Naive thymus-derived CD4-positive, alpha-beta T cell (primary cell): ENCODE data around the gene BCL7B. TPM values are rescaled to one million over a fixed set of nuclear protein-coding genes. Genes with fewer than 3 reads are reported as not detected.
"Not testable (repeated sequence)": the region's sequence is repeated elsewhere in the genome, so short reads cannot be mapped to it uniquely, and the experiment has no call there.

ENCODE experiments used
- ATAC-seq: fragments of 150-1000 bp; cut with Tn5 transposase; 2 replicates; pipeline ENCODE4 v1.10.0; 2021; ENCODE audit warnings: mild to moderate bottlenecking, moderate library complexity
- CTCF ChIA-PET: fragments of 350-600 bp; sonication (Branson Sonifier 250); formaldehyde crosslinking; loops from one replicate; lab custom pipeline; 2021; ENCODE audit warnings: antibody characterized with exemption; lab: Charles Lee
- POLR2A ChIA-PET: fragments of 350-600 bp; sonication (Branson Sonifier 250); formaldehyde crosslinking; loops from one replicate; lab custom pipeline; 2021; ENCODE audit warnings: antibody characterized with exemption, inconsistent platforms; lab: Charles Lee
- DNase-seq, 9 donors: peaks; one replicate each; pipeline versions ENCODE4 v3.0.0 to v3.0.0-alpha.2; 2020 to 2022; ENCODE audit warnings: mixed read lengths in 1 of 9
- H3K27ac ChIP-seq: one replicate; pipeline ENCODE4 v1.7.0; 2013; ENCODE audit warnings: mild to moderate bottlenecking, low read depth, low read length, moderate library complexity
- H3K27me3 ChIP-seq, 2 donors: one replicate each; pipeline ENCODE4 v1.7.0; 2013; ENCODE audit warnings: low read length in 2 of 2, mild to moderate bottlenecking in 2 of 2, moderate library complexity in 2 of 2; ENCODE audit not compliant: control insufficient read depth in 2 of 2, insufficient read depth in 2 of 2
- H3K36me3 ChIP-seq, 3 experiments: 1 replicate in 2 of 3; 2 replicates in 1 of 3; pipeline ENCODE4 v1.7.0; 2013; ENCODE audit warnings: low read length in 3 of 3, mild to moderate bottlenecking in 3 of 3, moderate library complexity in 1 of 3; ENCODE audit not compliant: insufficient read depth in 3 of 3, control insufficient read depth in 2 of 3
- H3K4me1 ChIP-seq, 2 donors: one replicate each; pipeline ENCODE4 v1.7.0; 2013; ENCODE audit warnings: low read length in 2 of 2, mild to moderate bottlenecking in 2 of 2, moderate library complexity in 1 of 2; ENCODE audit not compliant: control insufficient read depth in 2 of 2, insufficient read depth in 2 of 2
- H3K4me3 ChIP-seq: 2 replicates; pipeline ENCODE4 v1.7.0; 2013; ENCODE audit warnings: mild to moderate bottlenecking, low read length
- H3K9me3 ChIP-seq, 3 experiments: 1 replicate in 2 of 3; 2 replicates in 1 of 3; pipeline ENCODE4 v1.7.0; 2013; ENCODE audit warnings: low read length in 3 of 3; ENCODE audit not compliant: control insufficient read depth in 2 of 3
- H3K27ac Mint-ChIP-seq, 9 donors: one replicate each; pipeline ENCODE4 v1.8.0; 2020 to 2022; ENCODE audit warnings: mixed read lengths in 9 of 9, mild to moderate bottlenecking in 8 of 9, moderate library complexity in 5 of 9, inconsistent platforms in 2 of 9
- H3K27me3 Mint-ChIP-seq, 5 donors: one replicate each; pipeline ENCODE4 v1.8.0; 2021 to 2022; ENCODE audit warnings: mixed read lengths in 5 of 5, mild to moderate bottlenecking in 1 of 5
- H3K36me3 Mint-ChIP-seq, 5 donors: one replicate each; pipeline ENCODE4 v1.8.0; 2020 to 2022; ENCODE audit warnings: mixed read lengths in 5 of 5, mild to moderate bottlenecking in 3 of 5, inconsistent platforms in 1 of 5
- H3K4me1 Mint-ChIP-seq, 7 donors: one replicate each; pipeline ENCODE4 v1.8.0; 2020 to 2022; ENCODE audit warnings: mixed read lengths in 7 of 7, mild to moderate bottlenecking in 3 of 7, inconsistent platforms in 1 of 7
- H3K4me3 Mint-ChIP-seq, 10 donors: one replicate each; pipeline ENCODE4 v1.8.0; 2020 to 2022; ENCODE audit warnings: mild to moderate bottlenecking in 10 of 10, mixed read lengths in 10 of 10, moderate library complexity in 6 of 10, inconsistent platforms in 2 of 10
- H3K9me3 Mint-ChIP-seq, 11 donors: one replicate each; pipeline ENCODE4 v1.8.0; 2020 to 2022; ENCODE audit warnings: mixed read lengths in 11 of 11, mild to moderate bottlenecking in 4 of 11, inconsistent platforms in 1 of 11, moderate library complexity in 1 of 11
- intact Hi-C, 2 donors: fragments of 100-400 bp; cut with micrococcal nuclease; formaldehyde crosslinking; loops; one replicate each; pipeline ENCODE4 v1.15.1; 2023
- polyA plus RNA-seq, 2 donors: library from polyadenylated mRNA; unstranded; fragments of 300-500 nt; fragmentation: Illumina TruSeq; gene quantifications; one replicate each; pipeline ENCODE4 v1.2.3, GENCODE V29; 2021
- total RNA-seq, 6 experiments: library from RNA in 5 of 6; stranded (reverse) in 5 of 6; gene quantifications; 1 replicate in 5 of 6; 2 replicates in 1 of 6; pipeline ENCODE4 v1.2.3 and lab custom pipeline; 2021 to 2026

The BCL7B gene
- total and polyA plus RNA-seq, 7 experiments from 2014 or later = 57.3 to 118 (median 80.5) TPM

DNA sequence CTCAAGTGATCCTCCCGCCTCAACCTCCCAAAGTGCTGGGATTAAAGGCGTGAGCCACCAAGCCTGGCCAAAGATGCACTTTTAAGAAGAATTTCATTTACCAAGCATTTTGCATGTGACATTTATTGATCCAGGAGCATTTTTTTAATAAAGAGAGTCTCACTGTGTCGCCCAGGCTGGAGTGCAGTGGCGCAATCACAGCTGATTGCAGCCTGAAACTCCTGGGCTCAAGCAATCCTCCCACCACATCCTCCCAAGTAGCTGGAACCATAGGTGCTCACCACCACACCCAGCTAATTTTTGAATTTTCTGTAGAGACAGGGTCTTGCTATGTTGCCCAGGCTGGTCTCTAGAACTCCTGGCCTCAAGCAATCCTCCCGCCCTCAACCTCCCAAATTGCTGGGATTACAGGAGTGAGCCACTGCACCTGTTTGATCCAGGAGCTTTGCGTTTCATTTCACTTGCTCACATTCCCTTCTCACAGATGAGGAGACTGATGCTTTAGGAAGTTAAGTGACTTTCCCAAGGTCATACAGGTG lies 25.2 kb upstream of the BCL7B start:
- Histone ChIP-seq H3K27ac (no peak overlapping the region), H3K9me3 (no peaks in the 10 kb centered on the region), H3K27me3 (no peaks in the 10 kb centered on the region), H3K4me3 (no peak overlapping the region), H3K36me3 (peaks cover 0 to 4% (median 0%) of the 10 kb centered on the region in 3 experiments), H3K4me1 (peaks cover under 1 to 1% of the 10 kb centered on the region in 2 donors)
- no peaks in the 10 kb centered on the region for H3K9me3 Mint-ChIP-seq
- no peaks in the 10 kb centered on the region for H3K27me3 Mint-ChIP-seq
- H3K27ac Mint-ChIP-seq = no peak overlapping the region
- H3K4me1 Mint-ChIP-seq = peaks cover 13 to 20% (median 16%) of the 10 kb centered on the region in 7 donors
- H3K4me3 Mint-ChIP-seq = no peak overlapping the region
- CTCF ChIA-PET = no interaction called here
- H3K36me3 Mint-ChIP-seq = peaks cover 0 to 1% (median 0%) of the 10 kb centered on the region in 5 donors
- no peak for DNase-seq
- intact Hi-C loops = no loop called here
- POLR2A ChIA-PET = no interaction called here
- ATAC-seq = no peak

DNA sequence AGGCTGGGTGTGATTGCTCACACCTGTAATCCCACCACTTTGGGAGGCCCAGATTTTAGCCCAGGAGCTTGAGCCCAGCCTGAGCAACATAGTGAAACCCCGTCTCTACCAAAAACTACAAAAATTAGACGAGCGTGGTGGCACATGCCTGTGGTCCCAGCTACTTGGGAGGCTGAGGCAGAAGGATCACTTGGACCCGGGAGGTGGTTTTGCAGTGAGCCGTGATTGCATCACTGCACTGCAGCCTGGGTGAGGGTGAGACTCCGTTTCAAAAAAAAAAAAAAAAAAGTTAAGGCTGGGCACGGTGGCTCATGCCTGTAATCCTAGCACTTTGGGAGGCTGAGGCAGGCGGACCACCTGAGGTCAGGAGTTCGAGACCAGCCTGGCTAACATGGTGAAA lies 23.5 kb upstream of the BCL7B start:
- H3K36me3 Mint-ChIP-seq, H3K27me3 Mint-ChIP-seq: not testable (repeated sequence)
- H3K4me1 Mint-ChIP-seq = peaks cover 14 to 32% (median 25%) of the 10 kb centered on the region in 7 donors

DNA sequence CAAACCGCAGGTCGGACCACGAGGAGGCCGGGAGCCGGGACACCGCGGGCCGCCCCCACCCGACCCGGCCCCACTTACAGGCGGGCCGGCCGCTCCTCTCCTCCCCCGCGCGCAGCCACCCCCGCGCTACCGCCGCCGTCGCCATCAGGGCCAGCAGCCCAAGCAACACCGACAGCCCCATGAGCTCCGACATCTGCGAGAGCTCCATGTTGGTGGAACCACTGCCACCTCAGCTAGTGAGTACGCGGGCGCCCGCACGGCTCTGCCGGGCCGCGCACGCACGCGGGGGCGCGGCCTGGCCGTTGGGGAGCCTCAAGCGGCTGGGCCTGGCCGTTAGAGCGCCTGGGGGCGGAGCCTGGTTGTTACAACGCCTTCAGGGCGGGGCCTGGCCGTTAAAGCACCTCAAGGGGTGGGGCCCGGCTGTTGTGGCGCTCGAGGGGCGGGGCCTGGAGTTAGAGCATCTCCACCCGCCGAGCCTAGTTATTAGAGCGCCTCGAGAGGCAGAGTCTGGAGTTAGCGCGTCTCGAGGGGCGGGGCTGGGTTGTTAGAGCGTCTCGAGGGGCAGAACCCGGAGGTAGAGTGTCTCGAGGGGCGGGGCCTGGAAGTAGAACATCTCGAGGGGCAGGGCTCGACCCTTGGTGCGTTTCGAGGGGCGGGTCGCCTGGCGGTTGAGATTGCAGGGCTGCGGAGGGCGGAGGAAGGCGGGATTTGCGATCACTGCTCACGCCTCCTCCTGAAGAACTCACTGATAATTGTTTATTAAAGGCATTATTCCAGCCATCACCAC lies 21.0 kb upstream of the BCL7B start, which contains the start of gene TBL2:
TBL2 (minus strand) TSS at position 238 of the 787 bp plus-strand sequence; CDS start at position 208, 30 bp downstream.
- peak within 1 kb of the TSS; percentile 91 to 98 (median 96) for H3K4me3 Mint-ChIP-seq
- H3K9me3 Mint-ChIP-seq = no peaks in the 10 kb centered on the region
- peak within 1 kb of the TSS; percentile 97 to 99 (median 98) for H3K27ac Mint-ChIP-seq
- Histone ChIP-seq H3K27ac (peak within 1 kb of the TSS; percentile 88), H3K4me3 (peak within 1 kb of the TSS; percentile 61), H3K9me3 (no peaks in the 10 kb centered on the region), H3K4me1 (peaks cover 13 to 14% of the 10 kb centered on the region in 2 donors), H3K27me3 (no peaks in the 10 kb centered on the region), H3K36me3 (peaks cover 0 to 19% (median 10%) of the 10 kb centered on the region in 3 experiments)
- DNase-seq (peak; percentile 98 to 99 (median 98)), ATAC-seq (peak; percentile 94)
- intact Hi-C loops = loop anchor here (1.0 to 10.0 kb wide), 15 partner anchors 21 to 674 kb away; partner anchors contain the start of genes ABHD11 (in 2 of the 2), BAZ1B (in 2 of the 2), BCL7B (in 2 of the 2) and BUD23 (in 2 of the 2)
- POLR2A ChIA-PET = interaction anchor here (0.6 to 4.5 kb wide), 13 partner anchors 9 to 160 kb away, joined by 3 to 37 read pairs (median 5); partner anchors contain the start of genes ABHD11, BAZ1B, BCL7B and BUD23
- CTCF ChIA-PET = interaction anchor here (0.7 to 1.0 kb wide), 2 partner anchors 42 to 51 kb away, joined by 3 to 4 read pairs; no protein-coding TSS in a partner anchor
- H3K36me3 Mint-ChIP-seq = peaks cover 0 to 11% (median 5%) of the 10 kb centered on the region in 5 donors
- H3K4me1 Mint-ChIP-seq = peaks cover 14 to 35% (median 31%) of the 10 kb centered on the region in 7 donors
- no peaks in the 10 kb centered on the region for H3K27me3 Mint-ChIP-seq

More for the DNA sequence above, 23.5 kb upstream of the BCL7B start:
- peaks cover 13 to 14% of the 10 kb centered on the region in 2 donors for H3K4me1 ChIP-seq
- DNase-seq, intact Hi-C loops, H3K4me3 Mint-ChIP-seq, CTCF ChIA-PET, H3K9me3 ChIP-seq, ATAC-seq, H3K27me3 ChIP-seq, H3K36me3 ChIP-seq, H3K9me3 Mint-ChIP-seq, H3K4me3 ChIP-seq, POLR2A ChIA-PET, H3K27ac ChIP-seq: not testable (repeated sequence)
- peak overlapping the region in 1 of 9 donors; percentile 12 for H3K27ac Mint-ChIP-seq

DNA sequence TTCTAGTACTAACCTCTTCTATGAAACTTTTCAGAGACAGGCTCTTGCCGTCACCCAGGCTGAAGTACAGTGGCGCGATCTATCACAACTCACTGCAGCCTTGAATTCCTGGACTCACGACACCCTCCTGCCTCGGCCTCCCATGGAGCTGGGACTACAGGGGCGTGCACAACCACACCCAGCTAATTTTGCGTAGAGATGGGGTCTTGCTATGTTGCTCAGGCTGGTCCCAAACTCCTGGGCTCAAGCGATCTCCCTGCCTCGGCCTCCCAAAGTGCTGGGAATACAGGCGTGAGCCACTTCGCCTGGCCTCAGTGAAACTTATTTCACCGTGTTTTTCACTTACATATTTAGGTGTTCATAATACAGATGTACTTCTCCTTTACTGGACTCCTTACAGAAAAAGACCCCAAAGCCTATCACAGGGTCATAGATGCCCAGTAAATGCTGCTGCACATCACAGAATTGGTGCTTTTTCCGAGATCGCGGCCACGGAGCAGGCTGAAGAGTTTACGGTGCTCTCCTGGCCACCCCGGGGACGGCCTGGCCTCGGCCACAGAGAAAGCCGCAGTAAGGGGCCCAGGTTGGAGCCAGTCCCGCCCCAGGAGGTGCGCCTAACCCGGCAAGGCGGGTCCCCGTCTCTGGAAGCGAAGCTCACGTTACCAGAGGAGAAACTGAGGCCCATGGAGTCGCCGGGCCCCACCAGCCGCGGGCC lies 20.3 kb upstream of the BCL7B start:
- peaks cover 13 to 14% of the 10 kb centered on the region in 2 donors for H3K4me1 ChIP-seq
- H3K27me3 ChIP-seq = no peaks in the 10 kb centered on the region
- H3K27ac ChIP-seq = peak overlapping the region; percentile 88
- Mint-ChIP-seq H3K36me3 (peaks cover 0 to 16% (median 5%) of the 10 kb centered on the region in 5 donors), H3K9me3 (no peaks in the 10 kb centered on the region), H3K4me1 (peaks cover 14 to 35% (median 31%) of the 10 kb centered on the region in 7 donors), H3K27ac (peak overlapping the region; percentile 77 to 98 (median 91)), H3K27me3 (no peaks in the 10 kb centered on the region), H3K4me3 (peak overlapping the region; percentile 91 to 98 (median 96))
- ATAC-seq (no peak), DNase-seq (no peak)
- CTCF ChIA-PET = interaction anchor here (0.5 to 1.0 kb wide), 3 partner anchors 41 to 194 kb away, joined by 3 to 4 read pairs (median 3); no protein-coding TSS in a partner anchor
- H3K4me3 ChIP-seq = peak overlapping the region; percentile 61
- POLR2A ChIA-PET = interaction anchor here (0.7 to 4.5 kb wide), 9 partner anchors 9 to 161 kb away, joined by 3 to 37 read pairs (median 6); partner anchors contain the start of genes ABHD11, BAZ1B and BCL7B
- H3K36me3 ChIP-seq = peaks cover 0 to 26% (median 16%) of the 10 kb centered on the region in 3 experiments
- no peaks in the 10 kb centered on the region for H3K9me3 ChIP-seq
- intact Hi-C loops = loop anchor here (1.0 to 10.0 kb wide), 15 partner anchors 20 to 675 kb away; partner anchors contain the start of genes ABHD11 (in 2 of the 2), BUD23 (in 2 of the 2), DNAJC30 (in 2 of the 2) and BAZ1B (in 1 of the 2)

DNA sequence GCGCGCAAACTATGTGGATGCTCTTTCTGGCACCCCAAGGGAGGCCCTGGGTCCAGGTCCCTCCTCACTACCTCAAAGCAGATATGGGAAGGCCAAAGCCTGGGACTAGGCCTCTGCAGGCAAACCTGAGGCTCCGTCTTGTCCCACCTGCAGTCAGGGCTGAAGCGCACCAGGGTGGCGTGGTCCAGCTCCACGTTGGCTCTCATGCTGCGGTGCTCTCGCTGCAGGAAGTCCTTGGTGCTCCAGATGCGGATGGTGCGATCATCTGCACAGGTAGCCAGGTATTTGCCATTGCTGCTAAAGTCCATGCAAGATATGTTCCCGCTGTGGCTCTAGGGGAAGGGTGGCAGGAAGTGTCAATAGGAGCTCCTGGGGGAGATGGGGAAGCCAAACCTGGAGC lies 16.3 kb upstream of the BCL7B start:
- CTCF ChIA-PET = no interaction called here
- Mint-ChIP-seq H3K9me3 (no peaks in the 10 kb centered on the region), H3K36me3 (peaks cover 4 to 44% (median 14%) of the 10 kb centered on the region in 5 donors), H3K27ac (peak overlapping the region in 1 of 9 donors; percentile 55), H3K27me3 (no peaks in the 10 kb centered on the region), H3K4me1 (peaks cover 9 to 40% (median 26%) of the 10 kb centered on the region in 7 donors), H3K4me3 (peak overlapping the region in 1 of 10 donors; percentile 12)
- no peak overlapping the region for H3K4me3 ChIP-seq
- POLR2A ChIA-PET = no interaction called here
- ATAC-seq (no peak), DNase-seq (no peak)
- no peaks in the 10 kb centered on the region for H3K27me3 ChIP-seq
- H3K27ac ChIP-seq = no peak overlapping the region
- H3K36me3 ChIP-seq = peaks cover 6 to 63% (median 26%) of the 10 kb centered on the region in 3 experiments
- peaks cover 13 to 14% of the 10 kb centered on the region in 2 donors for H3K4me1 ChIP-seq
- H3K9me3 ChIP-seq = no peaks in the 10 kb centered on the region
- intact Hi-C loops = loop anchor here (10.0 kb wide), 2 partner anchors 271 to 601 kb away; partner anchors contain the start of genes EIF4H (in 1 of the 2) and METTL27 (in 1 of the 2)
